ENCODE data around the gene FLYWCH1.

FLYWCH1 gene

GRCh38 chr16:2983706-2984136 is 72.0 kb downstream of the FLYWCH1 start:
- DNase-seq: peak; percentile 85

- no peak for DNase-seq
These were observed 73.7 kb downstream of the FLYWCH1 start for GRCh38 chr16:2985462-2985861.

GRCh38 chr16:2985893-2986355 is 74.2 kb downstream of the FLYWCH1 start:
- DNase-seq: no peak

- no peak for DNase-seq
These were observed 75.0 kb downstream of the FLYWCH1 start for GRCh38 chr16:2986623-2987188.

- DNase-seq: no peak
These were observed 75.6 kb downstream of the FLYWCH1 start for GRCh38 chr16:2987286-2987685.

GRCh38 chr16:2987833-2988232 is 76.1 kb downstream of the FLYWCH1 start:
- DNase-seq: no peak

GRCh38 chr16:2988590-2989099 is 76.9 kb downstream of the FLYWCH1 start:
- DNase-seq: no peak

- no peak for DNase-seq
These were observed 79.2 kb downstream of the FLYWCH1 start for GRCh38 chr16:2990891-2991290.

GRCh38 chr16:2991566-2992261 is 80.0 kb downstream of the FLYWCH1 start:
- no peak for DNase-seq

GRCh38 chr16:2992383-2993081 is 80.8 kb downstream of the FLYWCH1 start:
- no peak for DNase-seq

- no peak for DNase-seq
These were observed 84.6 kb downstream of the FLYWCH1 start for GRCh38 chr16:2996298-2996697.

GRCh38 chr16:2999929-3000328 is 88.2 kb downstream of the FLYWCH1 start:
- DNase-seq: no peak

GRCh38 chr16:3000540-3000939 is 88.8 kb downstream of the FLYWCH1 start:
- DNase-seq: no peak

Data from right kidney (tissue), 1 donor.